ENCODE results near the gene FAT2. TPM values are rescaled to one million over a fixed set of nuclear protein-coding genes. Genes with fewer than 3 reads are reported as not detected.

Gene FAT2
- total RNA-seq, 1 experiment from 2014 or later, result not detected

DNA sequence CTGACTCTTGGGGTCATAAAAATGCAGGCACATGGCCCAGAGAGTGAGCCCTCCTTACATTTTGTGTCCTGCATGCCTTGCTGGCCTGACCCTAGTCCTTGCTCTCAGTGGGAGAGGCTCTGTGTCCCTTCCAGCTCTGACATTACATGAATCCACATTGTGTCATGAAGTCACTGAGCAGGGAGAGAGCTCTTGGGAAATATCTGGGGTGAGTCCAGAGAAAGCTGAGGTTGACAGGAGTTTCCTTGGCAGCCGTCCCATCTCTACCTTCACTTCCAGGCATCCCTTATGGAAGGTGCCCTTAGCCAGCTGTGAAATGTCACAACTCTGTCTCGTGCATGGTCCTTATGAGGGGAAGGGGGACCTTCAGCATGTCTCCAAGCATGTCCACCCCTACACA lies 41.0 kb downstream of the FAT2 start:
- Histone ChIP-seq H3K4me1 (ENCODE audit: low read length) (no peaks in the 10 kb centered on the region), H3K9me2 (replicated peaks; ENCODE audit: insufficient read depth, low read length) (no peaks in the 10 kb centered on the region), H3K4me3 (ENCODE audit: low read length) (no peak overlapping the region), H3K79me2 (ENCODE audit: low read length) (no peaks in the 10 kb centered on the region), H4K20me1 (ENCODE audit: insufficient read depth, low read depth, low read length) (no peaks in the 10 kb centered on the region), H3K9me3 (ENCODE audit: low read length) (no peaks in the 10 kb centered on the region), H3K36me3 (ENCODE audit: insufficient read depth, low read length) (no peaks in the 10 kb centered on the region), H3K4me2 (ENCODE audit: low read depth, low read length, poor library complexity, severe bottlenecking) (no peak overlapping the region), H3K27ac (ENCODE audit: low read length) (no peak overlapping the region), H2AFZ (ENCODE audit: low read length) (no peak overlapping the region), H3K27me3 (ENCODE audit: low read length) (no peaks in the 10 kb centered on the region), H3K9ac (ENCODE audit: low read length) (no peak overlapping the region)
- no peak for DNase-seq

DNA sequence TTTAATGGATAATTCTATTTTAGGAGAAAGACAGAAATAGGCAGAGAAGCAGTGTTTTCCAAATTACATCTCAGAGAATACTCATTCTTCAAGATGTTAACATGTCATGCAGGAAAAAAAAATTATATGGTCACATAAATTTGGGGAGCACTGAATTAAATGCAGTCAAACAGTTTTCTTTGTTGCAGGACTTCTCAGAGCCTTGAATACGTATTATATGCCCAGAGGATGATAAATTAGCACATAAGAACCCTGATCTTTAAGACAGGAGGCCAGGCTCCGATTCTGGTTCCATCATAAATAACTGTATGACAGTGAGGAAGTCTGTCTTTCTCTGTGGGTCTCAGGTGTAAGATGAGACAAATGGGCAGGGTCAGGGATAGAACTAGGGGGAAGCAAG lies 41.4 kb downstream of the FAT2 start:
- H3K9me2 ChIP-seq (replicated peaks; ENCODE audit: insufficient read depth, low read length), result no peaks in the 10 kb centered on the region
- H3K9me3 ChIP-seq (ENCODE audit: low read length), result no peaks in the 10 kb centered on the region
- no peaks in the 10 kb centered on the region for H3K4me1 ChIP-seq (ENCODE audit: low read length)
- no peaks in the 10 kb centered on the region for H3K79me2 ChIP-seq (ENCODE audit: low read length)
- DNase-seq, result no peak
- no peak overlapping the region for H3K4me2 ChIP-seq (ENCODE audit: low read depth, low read length, poor library complexity, severe bottlenecking)
- no peaks in the 10 kb centered on the region for H3K27me3 ChIP-seq (ENCODE audit: low read length)
- H4K20me1 ChIP-seq (ENCODE audit: insufficient read depth, low read depth, low read length), result no peaks in the 10 kb centered on the region
- no peak overlapping the region for H3K27ac ChIP-seq (ENCODE audit: low read length)
- no peak overlapping the region for H3K9ac ChIP-seq (ENCODE audit: low read length)
- no peak overlapping the region for H2AFZ ChIP-seq (ENCODE audit: low read length)
- H3K4me3 ChIP-seq (ENCODE audit: low read length), result no peak overlapping the region
- no peaks in the 10 kb centered on the region for H3K36me3 ChIP-seq (ENCODE audit: insufficient read depth, low read length)

DNA sequence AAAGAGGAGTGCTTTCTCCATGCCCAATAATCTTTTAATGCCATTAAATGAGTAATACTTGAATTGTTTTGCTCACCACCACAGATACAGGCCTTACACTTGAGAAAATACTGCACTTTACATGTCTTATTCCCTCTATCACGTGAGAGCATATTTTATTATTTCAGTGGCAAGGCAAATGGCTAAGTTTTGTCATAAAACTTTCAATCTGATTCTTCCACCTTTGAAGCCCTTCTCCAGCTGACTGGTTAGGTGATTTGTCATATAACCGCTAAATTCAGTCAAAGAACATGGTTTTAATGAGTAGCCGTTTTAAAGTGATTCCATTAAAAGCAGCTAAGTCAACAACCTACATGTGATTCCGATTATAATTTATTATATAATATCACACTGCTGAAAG lies 43.8 kb downstream of the FAT2 start:
- H3K9ac ChIP-seq (ENCODE audit: low read length), result no peak overlapping the region
- H3K36me3 ChIP-seq (ENCODE audit: insufficient read depth, low read length), result no peaks in the 10 kb centered on the region
- no peaks in the 10 kb centered on the region for H3K27me3 ChIP-seq (ENCODE audit: low read length)
- H3K9me2 ChIP-seq (replicated peaks; ENCODE audit: insufficient read depth, low read length), result no peaks in the 10 kb centered on the region
- no peak overlapping the region for H3K4me3 ChIP-seq (ENCODE audit: low read length)
- H3K79me2 ChIP-seq (ENCODE audit: low read length), result no peaks in the 10 kb centered on the region
- no peaks in the 10 kb centered on the region for H3K9me3 ChIP-seq (ENCODE audit: low read length)
- H3K4me1 ChIP-seq (ENCODE audit: low read length), result no peaks in the 10 kb centered on the region
- no peak overlapping the region for H3K4me2 ChIP-seq (ENCODE audit: low read depth, low read length, poor library complexity, severe bottlenecking)
- H2AFZ ChIP-seq (ENCODE audit: low read length), result no peak overlapping the region
- no peak for DNase-seq
- H4K20me1 ChIP-seq (ENCODE audit: insufficient read depth, low read depth, low read length), result no peaks in the 10 kb centered on the region
- H3K27ac ChIP-seq (ENCODE audit: low read length), result no peak overlapping the region

DNA sequence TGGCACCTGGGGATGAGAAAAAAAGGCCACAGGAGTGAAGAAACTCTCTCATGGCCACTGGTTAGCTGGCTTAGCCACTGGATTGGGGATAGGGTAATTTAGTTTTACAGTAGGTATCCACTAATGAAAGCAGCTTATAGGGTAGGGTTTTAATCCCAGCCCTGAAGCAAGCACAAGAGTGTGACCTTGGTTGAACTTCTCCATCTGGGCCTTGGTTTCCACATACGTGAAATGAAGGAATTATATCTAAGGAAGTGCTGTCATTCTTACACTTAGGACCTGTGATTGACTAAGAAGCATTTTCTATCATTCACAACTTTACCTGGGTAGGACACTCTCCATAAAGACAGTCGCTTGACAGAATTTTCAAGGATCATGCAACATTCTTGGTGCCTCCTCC lies 49.6 kb downstream of the FAT2 start:
- Histone ChIP-seq H4K20me1 (ENCODE audit: insufficient read depth, low read depth, low read length) (no peaks in the 10 kb centered on the region), H3K36me3 (ENCODE audit: insufficient read depth, low read length) (no peaks in the 10 kb centered on the region), H3K27ac (ENCODE audit: low read length) (no peak overlapping the region), H3K4me1 (ENCODE audit: low read length) (no peaks in the 10 kb centered on the region), H2AFZ (ENCODE audit: low read length) (no peak overlapping the region), H3K9ac (ENCODE audit: low read length) (no peak overlapping the region), H3K9me3 (ENCODE audit: low read length) (no peaks in the 10 kb centered on the region), H3K79me2 (ENCODE audit: low read length) (no peaks in the 10 kb centered on the region), H3K4me2 (ENCODE audit: low read depth, low read length, poor library complexity, severe bottlenecking) (no peak overlapping the region), H3K27me3 (ENCODE audit: low read length) (no peaks in the 10 kb centered on the region; the same call in 1 of the 2 replicates), H3K4me3 (ENCODE audit: low read length) (no peak overlapping the region), H3K9me2 (replicated peaks; ENCODE audit: insufficient read depth, low read length) (no peaks in the 10 kb centered on the region)
- DNase-seq, result no peak

Other genes with a start within 250 kb of the FAT2 start
- gene SLC36A2, start 243.8 kb downstream of the FAT2 start, total RNA-seq (2014; rRNA removed; shearing (Covaris generic); ENCODE audit: low replicate concordance), result not detected in 2 replicates
- 8.4 and 12.7 TPM in 2 replicates for gene SLC36A1, start 143.7 kb downstream of the FAT2 start, total RNA-seq (2014; rRNA removed; shearing (Covaris generic); ENCODE audit: low replicate concordance)
- gene SPARC, start 95.6 kb upstream of the FAT2 start, total RNA-seq (2014; rRNA removed; shearing (Covaris generic); ENCODE audit: low replicate concordance), result 0.54 TPM in 1 of 2 replicates, not detected in the other
- 104 and 114 TPM in 2 replicates for gene ATOX1, start 167.3 kb upstream of the FAT2 start, total RNA-seq (2014; rRNA removed; shearing (Covaris generic); ENCODE audit: low replicate concordance)
- 130 and 186 TPM in 2 replicates for gene G3BP1, start 180.6 kb upstream of the FAT2 start, total RNA-seq (2014; rRNA removed; shearing (Covaris generic); ENCODE audit: low replicate concordance)

Measured in Karpas-422 (cell line).